ENCODE data around the gene SFT2D1.

The SFT2D1 gene

DNA sequence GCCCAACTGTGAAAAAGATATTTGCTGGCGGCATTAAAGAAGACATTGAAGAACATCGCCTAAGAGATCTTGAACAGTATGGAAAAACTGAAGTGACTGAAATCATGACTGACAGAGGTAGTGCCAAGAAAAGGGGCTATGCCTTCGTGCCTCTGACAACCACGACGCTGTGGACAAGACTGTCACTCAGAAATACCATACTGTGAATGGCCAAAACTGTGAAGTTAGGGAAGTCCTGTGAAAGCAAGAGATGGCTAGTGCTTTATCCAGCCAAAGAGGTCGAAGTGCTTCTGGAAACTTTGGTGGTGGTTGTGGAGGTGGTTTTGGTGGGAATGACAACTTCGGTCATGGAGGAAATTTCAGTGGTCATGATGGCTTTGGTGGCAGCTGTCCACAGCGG lies 7.5 kb downstream of the SFT2D1 start:
- no peak for TF ChIP-seq POLR2A (IDR thresholded peaks at IDR 0.05; ENCODE audit: low read depth, low read length)
- FAIRE-seq (no peak), DNase-seq (ENCODE audit: insufficient read length, low spot score) (no peak)

- FAIRE-seq = no peak
- no peak for DNase-seq (ENCODE audit: insufficient read length, low spot score)
- TF ChIP-seq POLR2A (IDR thresholded peaks at IDR 0.05; ENCODE audit: low read depth, low read length) = no peak
Measured at GRCh38 chr6:166333172-166333995, 9.0 kb downstream of the SFT2D1 start.

DNA sequence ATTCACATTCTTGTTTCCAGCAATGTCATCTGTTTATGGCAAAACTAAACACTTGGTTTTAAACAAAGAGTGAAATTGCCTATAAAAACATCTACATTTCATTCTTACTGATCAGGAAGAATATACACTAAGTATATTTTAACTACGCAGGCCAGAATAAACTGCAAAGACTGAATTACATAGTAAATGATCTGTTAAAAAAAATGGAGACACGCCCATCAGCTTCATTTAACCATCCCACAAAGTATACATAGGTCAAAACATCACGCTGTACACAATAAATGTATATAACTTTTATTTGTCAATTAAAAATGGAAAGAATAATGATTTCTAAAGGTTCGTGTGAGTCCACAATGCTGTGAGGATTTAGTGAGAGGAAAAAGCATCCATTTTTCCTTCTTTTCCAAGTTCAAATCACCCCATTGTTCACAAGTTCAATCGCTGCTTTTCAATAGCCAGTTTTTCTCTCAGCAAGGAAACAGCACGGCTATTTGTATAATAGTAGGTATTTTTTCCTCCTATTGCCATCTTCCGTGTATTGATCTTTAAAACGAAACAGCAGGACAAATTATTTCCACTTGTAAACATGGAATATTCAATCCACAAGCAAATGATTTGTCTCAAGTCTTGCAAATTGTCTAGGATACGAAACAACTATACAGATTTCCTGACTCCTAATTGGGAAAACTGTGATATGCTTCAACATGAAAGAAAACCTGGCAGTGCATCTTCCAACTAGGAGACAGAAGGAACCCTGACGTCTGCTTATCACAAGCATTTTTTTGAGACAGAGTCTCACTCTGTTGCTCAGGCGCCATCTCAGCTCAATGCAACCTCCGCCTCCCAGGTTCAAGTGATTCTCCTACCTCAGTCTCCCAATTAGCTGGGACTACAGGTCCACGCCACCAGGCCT lies 10.6 kb downstream of the SFT2D1 start:
- TF ChIP-seq POLR2A (IDR thresholded peaks at IDR 0.05; ENCODE audit: low read depth, low read length) = no peak
- FAIRE-seq (no peak), DNase-seq (ENCODE audit: insufficient read length, low spot score) (no peak)

DNA sequence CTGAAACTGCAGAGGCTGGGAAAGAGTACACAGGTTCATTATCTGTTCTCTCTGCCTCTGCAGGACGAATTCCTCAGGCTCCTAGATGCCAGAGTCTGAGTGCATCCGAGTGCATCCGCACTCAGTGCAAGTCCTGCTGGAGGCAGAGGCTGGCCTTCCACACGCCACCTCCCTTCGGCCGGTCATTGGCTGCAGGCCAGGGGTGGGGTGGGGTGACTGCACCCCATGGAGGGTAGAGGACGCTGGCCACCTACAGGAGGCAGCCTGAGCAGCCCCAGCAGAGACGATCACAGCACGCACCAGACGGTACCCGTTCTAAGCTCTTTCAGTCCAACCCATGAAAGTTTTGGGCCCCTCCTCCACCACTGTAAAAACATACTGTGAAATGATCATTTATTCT lies 11.7 kb downstream of the SFT2D1 start:
- TF ChIP-seq POLR2A (IDR thresholded peaks at IDR 0.05; ENCODE audit: low read depth, low read length) = no peak
- DNase-seq (ENCODE audit: insufficient read length, low spot score) (no peak), FAIRE-seq (no peak)

DNA sequence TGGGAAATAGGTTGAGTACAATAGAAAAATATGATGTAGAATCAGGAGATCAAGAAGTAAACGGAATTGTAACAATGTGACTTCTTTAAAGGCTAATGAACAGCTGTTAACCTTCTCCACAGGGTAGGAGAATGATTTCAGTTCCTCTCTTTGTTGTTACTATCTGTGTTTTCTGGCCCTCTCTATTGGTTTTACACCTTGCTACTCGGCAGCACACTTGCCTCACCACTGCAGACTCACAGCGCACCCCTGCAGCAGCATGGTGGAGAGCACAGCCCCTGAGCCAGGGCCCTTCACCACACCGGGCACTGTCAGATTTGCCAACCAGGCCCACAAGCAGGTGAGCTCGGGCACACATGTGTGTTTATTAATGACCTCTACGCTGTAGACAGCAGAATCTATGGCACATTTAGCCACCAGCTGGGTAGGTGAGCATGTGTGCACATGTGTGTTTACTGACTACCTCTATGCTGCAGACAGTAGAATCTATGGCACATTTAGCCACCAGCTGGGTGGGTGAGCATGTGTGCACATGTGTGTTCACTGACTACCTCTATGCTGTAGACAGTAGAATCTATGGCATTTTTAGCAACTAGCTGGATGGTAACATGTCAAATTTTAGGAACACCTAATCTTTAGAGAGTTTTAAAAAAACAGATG lies 16.8 kb downstream of the SFT2D1 start:
- FAIRE-seq (no peak), DNase-seq (ENCODE audit: insufficient read length, low spot score) (no peak)

DNA sequence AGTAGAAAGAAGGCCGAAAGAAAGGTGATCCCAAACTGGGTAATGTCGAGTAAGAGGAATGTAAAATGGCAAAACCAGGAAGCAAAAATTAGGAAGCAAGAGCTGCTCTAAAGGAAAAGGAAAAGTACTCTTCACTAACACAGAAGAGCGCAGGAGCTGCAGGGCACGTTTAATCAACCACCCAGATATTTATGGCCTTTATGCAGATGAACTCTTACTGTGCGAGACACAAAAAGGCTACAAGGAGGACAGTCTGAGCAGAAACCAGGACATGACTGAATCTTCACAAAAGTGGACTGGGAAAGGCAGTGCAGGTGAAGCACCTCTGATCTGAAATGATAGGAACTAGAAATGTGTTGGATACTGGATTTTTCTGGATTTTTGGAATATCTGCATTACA lies 18.9 kb downstream of the SFT2D1 start:
- DNase-seq (ENCODE audit: insufficient read length, low spot score) (no peak), FAIRE-seq (no peak)
- TF ChIP-seq POLR2A (IDR thresholded peaks at IDR 0.05; ENCODE audit: low read depth, low read length) = no peak

More for the DNA sequence above, 16.8 kb downstream of the SFT2D1 start:
- TF ChIP-seq POLR2A (IDR thresholded peaks at IDR 0.05; ENCODE audit: low read depth, low read length) = no peak

DNA sequence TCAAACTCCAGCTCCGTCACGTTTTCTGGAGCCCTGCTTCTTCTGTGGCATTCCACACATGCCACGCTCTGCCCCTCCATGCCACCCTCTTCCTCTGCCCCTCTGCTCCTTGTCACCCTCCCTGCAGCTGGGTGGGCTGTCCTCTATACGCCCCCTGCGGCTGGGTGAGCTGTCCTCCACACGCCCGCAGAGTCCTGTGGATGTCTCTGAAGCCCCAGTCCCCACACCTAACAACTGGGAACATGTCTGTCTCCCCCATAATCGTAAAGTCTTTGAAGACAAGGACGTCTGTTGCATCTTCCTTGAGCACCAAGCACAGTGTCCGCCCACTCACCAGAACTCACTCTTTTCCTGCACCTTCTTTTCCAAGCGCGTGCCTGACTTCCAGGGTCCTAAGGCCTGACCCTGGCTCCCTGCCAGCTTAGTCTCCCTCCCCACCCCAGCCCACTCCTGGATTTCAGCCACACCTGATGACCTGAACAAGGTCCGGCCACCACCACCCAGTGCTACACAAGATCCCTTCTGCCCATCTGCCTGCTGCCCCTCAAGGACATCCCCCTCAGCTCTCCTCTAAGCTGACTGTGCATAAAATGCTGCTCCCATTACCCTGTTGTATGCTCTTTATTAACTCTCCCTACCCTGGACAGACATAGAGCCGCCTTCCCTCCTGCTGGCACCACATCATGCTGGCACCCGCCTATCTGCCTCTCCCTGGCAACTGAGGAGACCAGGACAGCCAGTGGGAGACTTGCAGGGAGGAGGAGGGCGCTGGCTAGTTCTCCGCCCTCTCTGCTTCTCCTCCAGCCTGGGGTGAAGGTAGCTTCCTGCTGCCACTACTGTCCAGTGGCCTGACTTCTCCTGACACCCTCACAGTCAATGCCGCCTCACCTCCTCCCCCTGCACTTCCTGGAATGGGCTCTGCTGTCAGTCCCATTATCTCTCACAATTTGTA lies 23.4 kb downstream of the SFT2D1 start:
- no peak for TF ChIP-seq POLR2A (IDR thresholded peaks at IDR 0.05; ENCODE audit: low read depth, low read length)
- no peak for FAIRE-seq
- DNase-seq (ENCODE audit: insufficient read length, low spot score) = no peak

DNA sequence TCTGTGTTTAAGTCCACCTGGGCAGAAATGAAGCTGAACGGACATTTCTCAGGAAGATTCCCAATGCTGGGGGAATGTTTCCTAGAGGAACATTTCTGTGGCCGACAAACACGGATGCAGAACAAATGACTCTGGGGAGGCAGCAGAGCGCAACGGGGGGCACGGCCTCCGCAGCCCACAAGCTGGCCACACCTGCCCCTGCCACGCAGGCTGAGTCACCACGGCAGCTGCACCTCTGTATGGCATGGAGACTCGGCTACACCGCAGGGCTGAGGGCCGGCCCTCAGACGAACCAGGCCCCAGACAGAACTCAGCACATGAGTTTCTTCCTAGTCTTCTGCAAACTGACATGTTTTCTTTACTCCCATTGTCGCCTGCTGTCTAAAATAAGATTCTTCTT lies 24.1 kb downstream of the SFT2D1 start:
- FAIRE-seq = no peak
- no peak for TF ChIP-seq POLR2A (IDR thresholded peaks at IDR 0.05; ENCODE audit: low read depth, low read length)
- DNase-seq (ENCODE audit: insufficient read length, low spot score) = no peak

GRCh38 chr6:166317261-166318212 lies 24.8 kb downstream of the SFT2D1 start:
- TF ChIP-seq POLR2A (IDR thresholded peaks at IDR 0.05; ENCODE audit: low read depth, low read length) = no peak
- FAIRE-seq (no peak), DNase-seq (ENCODE audit: insufficient read length, low spot score) (no peak)

- FAIRE-seq (no peak), DNase-seq (ENCODE audit: insufficient read length, low spot score) (no peak)
- no peak for TF ChIP-seq POLR2A (IDR thresholded peaks at IDR 0.05; ENCODE audit: low read depth, low read length)
Measured at GRCh38 chr6:166315436-166315835, 26.9 kb downstream of the SFT2D1 start.

- DNase-seq (ENCODE audit: insufficient read length, low spot score) = no peak
- TF ChIP-seq POLR2A (IDR thresholded peaks at IDR 0.05; ENCODE audit: low read depth, low read length) = no peak
- FAIRE-seq = no peak
Measured at GRCh38 chr6:166314454-166314853, 27.9 kb downstream of the SFT2D1 start.

Measured in H54 (cell line).